G401.6 (cell line): ENCODE results near the gene GRIP2.

Source experiments
- FAIRE-seq: peaks from 2 replicates; lab custom pipeline; 2012; peaks lifted over from hg19 to GRCh38; lab: Jason Lieb, UNC

The GRIP2 gene

DNA sequence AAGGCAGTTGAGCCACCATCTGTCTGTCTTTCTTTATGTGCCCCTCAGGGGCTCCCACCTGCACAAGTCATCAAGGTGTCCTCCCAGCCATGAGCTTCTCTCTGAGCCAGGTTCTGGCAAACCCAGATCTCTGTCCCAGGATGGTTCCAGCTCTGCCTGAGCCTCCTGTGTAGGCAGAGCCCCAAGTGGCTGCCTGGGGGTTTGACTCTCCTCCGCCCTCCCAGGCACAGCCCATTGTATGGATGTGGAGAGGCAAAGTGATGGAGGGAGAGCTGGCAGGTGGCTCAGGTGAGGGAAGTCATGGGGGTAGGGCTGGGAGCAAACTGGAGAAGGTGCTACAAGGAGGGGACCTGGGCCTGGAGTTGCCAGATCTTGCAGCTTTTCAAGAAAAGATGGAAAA is 56.9 kb downstream of the GRIP2 start:
- FAIRE-seq = no peak

DNA sequence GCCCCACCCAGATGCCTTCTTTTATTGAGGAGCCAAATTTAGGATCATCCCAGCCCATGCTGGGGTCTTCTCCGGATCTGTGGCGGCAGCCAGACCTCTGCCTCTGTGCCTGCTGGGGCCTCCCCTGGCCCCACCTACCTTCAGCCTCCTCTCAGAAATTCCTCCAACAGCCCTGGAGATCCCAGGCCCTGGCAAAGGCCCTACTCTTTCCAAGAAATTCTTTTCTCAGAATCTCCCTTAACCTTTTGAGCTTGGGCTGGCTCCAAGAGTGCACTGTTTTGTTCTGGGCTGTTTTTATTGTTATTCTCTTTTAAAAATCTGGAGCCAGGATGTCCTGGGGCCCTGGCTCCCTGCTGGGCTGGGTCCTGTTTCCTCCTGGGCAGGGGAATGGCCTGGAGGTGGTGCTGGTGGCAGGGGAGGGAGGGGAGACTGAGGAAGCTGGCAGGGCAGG is 57.8 kb downstream of the GRIP2 start:
- FAIRE-seq = no peak

DNA sequence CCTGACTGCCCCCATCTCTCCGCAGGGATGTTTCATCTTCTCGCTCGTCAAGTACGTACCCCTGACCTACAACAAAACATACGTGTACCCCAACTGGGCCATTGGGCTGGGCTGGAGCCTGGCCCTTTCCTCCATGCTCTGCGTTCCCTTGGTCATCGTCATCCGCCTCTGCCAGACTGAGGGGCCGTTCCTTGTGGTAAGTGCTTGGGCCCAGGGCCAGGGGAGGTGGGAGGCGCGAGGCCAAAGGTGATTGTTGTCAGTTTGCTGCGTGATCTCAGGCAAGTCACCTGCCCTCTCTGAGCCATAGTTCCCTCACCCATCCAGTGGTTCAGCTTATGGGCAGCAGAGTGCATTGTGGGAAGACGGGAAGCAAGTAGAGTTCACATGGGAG is 58.5 kb downstream of the GRIP2 start:
- no peak for FAIRE-seq

DNA sequence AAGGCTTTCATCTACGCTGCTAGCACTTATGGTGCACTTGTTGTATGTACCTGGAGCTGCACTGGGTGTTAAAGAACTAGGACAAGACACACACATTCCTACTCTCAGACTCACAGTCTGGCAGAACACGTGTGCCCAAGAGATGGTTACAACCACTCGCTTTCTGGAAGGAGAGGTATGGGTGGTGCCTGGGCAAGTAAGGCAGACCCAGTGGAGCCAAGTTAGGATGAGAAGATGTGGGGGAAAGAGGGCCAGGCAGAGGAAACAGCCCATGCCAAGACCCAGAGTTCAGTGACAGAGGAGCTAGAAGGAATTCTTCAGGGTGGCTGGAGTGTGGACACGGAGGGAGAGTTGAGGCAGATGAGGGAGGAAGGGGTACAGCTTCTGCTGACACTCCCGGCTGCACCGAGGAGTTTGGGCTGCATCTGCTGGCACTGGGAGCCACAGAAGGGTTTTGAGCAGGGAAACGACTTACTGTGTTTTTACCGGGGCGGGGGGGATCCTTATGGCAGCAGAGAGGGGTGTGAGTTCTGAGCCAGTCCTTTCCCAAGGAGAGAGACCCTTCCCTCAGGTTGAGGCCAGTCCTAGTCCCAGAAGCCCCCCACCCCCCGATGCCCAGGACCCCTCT is 59.0 kb downstream of the GRIP2 start:
- FAIRE-seq = no peak

DNA sequence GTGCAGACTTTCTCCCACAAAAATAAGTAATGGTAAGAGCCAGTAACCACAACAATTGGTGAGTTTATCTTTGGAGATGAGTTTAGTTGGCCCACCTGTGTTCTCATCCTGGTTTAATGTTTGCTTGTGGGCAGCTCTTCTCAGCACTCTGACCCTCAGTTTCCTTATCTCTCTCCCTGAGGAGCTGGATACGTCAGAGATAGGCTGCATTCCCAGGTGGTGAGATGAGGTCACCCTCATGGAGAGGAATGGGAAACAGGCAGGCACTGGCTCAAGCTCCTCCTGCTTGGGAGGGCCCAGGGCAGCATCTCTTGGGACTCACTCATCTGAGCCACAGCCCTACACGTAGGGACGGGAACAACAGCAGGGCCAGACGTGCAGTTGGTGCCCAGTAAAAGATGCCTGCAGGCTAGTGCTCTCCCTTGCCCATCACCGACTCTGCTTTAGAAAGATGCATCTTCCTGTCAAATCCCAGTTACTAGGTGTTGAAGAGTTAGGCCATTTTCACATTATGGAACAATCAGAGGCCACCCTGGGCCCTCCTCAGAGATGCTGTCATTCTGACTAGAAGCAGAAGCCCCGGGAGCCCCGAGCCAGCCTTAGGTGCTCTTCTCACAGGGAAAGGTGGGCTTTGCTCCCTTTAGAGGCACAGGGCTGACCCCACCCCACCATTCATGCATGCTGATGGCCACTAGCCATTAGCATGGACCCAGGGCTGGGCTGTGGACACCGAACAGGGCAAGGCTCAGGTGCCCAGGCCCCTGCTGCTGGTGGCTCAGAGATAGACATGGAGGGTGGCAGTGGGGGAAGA is 59.7 kb downstream of the GRIP2 start:
- FAIRE-seq = no peak

DNA sequence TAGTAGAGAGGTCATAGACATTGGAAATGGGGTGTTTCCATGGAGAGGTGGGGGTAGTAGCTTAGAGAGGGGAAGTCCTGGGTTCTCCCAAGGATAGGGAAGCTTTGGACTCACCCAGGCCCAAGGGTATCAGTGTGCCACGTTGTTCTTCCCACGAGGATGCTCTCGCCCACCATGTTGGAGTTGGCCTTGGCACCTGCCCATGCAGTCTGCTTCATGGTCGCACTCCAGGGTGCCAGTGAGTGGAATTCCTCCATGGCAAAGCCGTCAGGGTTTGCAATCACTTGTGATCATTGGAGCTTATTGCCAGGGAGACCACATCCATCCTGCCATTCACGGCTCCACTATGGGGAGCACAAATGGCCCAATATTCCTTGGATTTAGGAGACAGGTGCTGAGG is 60.6 kb downstream of the GRIP2 start:
- no peak for FAIRE-seq

DNA sequence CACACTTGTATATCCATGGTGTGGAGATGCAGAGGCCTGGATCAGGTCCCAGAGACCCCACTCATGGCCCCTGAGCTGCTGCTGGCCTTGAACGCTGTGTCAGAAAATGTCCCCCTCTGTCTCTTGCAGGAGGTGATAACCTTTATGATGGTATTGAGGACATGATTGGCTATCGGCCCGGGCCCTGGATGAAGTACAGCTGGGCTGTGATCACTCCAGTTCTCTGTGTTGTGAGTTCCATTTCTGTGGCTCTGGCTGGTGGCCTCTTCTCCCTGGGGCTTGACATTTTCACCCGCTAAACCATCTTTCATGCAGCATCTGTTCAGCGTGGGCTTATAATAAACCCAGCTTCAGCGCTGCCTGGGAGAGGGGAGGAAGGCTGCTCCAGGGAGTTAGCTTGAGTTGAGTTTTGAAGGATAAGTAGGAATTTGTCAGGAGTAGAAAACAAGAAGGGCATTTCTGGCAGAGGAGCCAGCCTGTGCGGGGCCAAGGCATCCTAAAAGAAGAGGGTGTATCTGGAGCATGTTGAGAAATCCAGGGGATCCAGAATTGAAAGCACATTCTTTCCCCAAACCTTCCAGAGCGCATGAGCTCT is 61.1 kb downstream of the GRIP2 start:
- no peak for FAIRE-seq

DNA sequence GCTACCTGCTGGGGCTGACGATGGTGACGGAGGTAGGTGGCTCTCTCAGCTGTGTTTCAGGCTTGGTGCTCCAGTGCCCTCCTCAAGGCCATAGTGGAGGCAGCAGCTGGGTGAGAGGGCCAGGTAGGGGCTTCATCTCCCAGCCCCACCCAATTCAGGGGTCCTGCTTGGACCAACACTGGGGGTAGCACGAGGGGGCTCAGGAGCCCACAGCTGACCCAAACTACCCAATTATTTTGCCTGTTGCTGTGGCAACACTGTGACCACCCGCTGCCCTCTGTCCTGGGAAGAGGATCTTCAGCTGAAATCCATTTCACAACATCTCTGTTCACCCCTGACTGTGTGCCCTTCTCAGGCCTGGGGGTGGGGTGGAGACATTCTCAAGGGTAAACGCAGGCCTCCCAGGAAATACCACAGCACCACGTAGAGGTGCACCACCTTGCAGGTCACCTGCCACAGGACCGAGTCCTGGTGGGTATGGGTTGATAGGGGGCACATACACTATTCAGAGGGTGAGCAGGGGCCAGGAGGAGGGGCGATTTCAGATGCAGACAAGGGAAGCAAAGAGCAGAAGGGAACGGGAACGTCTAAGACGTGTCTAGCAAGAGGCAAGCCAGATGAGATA is 62.7 kb downstream of the GRIP2 start:
- no peak for FAIRE-seq

DNA sequence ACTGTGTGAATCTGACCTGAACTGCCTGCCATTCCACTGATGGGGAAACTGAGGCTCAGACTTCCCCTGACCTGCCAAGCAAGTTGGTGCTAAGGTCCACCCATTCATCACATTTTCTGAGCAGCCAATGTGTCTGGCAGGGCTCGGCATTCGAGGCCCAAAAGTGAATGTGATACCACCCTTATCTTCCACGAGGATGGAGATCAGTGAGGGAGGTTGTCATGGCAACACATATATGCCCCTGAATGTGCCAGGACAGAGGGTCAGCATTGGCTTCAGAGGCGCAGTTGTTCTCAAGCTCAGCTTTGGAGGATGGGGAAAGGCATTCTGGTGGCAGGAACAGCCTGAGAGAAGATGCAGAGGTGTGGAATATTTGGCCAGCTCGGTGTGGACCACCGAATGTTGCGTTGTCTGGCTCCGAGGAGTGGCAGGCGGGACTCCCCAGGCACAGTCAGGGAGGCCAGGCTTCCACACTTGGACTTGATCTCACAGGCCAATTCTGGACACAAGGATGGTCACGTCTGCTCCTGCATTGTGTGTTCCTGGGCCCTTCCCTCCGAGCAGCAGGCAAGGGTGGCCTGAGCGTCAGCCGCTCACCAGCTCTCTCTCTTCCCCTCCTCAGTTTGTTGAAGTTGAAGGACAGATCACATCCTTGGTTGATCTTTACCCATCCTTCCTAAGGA is 63.4 kb downstream of the GRIP2 start:
- FAIRE-seq = no peak

DNA sequence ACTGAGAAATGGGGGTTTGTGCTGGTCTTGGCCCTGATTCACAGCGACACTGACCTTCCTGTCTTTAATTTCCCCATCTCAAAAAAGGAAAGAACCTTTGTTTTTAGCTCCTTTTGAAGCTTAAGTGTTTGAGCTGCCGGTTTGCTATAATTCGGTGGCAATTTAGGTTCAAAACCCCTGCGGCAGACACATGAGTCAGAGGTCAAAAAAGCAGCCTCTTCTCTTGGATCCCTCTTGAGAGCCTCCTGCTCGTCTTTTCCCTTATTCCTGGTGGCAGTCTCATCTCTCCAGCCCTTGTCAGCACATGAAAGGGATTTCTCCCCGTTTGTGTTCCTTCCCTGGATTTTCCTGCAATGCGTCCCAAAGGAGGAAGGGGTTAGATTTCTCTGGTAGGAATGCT is 64.5 kb downstream of the GRIP2 start:
- no peak for FAIRE-seq

DNA sequence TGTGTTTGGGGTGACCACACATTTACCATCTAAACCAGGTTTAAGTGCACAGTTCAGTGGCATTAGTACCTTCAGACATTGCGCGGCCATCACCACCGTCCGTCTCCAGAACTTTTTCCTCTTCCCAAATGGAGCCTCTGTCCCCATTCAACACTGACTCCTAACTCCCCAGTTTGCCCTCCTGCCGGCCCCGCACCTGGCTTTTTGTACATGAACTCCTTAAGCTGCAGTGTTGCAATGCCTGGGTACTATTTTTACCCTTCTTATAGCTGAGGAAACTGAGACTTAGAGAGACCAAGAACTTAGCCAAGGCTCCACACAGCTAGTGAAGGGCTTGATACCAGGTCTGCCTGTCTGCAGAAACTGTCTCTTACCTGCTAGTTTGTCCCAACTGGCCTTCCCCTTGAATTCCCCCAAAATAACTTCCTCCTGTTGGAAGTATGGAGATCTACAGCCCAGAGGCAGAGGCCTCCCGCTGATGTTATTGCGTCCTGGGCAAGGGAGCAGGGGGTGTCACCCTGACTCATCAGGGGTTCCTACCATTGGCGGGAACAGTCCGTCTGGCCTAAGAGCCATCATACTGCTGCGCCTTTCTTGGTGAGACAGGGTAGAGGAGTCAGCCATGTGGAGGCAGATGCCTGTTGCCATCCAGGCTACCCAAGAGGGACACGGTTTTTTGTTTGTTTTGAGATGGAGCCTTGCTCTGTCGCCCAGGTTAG is 65.6 kb downstream of the GRIP2 start:
- no peak for FAIRE-seq

DNA sequence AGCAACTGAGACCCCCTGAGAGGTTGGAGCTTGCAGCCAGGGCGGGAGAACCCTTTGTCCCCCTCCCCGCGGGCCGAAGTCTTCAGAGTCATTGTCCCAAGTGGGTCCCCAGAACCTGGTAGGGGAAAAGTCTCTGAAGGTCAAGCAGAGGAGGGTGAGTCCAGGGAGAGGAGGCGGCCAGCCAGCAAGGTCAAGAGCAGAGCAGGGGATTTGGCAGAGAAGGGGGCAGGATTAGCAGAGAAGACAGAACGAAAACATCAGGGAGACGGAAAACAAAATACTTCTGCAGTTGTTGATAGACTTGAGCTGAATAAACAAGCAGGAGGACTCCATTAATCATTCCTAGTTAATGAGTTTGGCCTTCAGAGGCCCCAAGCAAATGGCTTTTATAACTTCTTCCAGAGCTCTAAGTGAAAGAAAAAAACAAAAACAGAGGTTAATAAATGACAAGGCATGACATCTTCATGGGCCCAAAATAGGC is 66.7 kb downstream of the GRIP2 start:
- no peak for FAIRE-seq

DNA sequence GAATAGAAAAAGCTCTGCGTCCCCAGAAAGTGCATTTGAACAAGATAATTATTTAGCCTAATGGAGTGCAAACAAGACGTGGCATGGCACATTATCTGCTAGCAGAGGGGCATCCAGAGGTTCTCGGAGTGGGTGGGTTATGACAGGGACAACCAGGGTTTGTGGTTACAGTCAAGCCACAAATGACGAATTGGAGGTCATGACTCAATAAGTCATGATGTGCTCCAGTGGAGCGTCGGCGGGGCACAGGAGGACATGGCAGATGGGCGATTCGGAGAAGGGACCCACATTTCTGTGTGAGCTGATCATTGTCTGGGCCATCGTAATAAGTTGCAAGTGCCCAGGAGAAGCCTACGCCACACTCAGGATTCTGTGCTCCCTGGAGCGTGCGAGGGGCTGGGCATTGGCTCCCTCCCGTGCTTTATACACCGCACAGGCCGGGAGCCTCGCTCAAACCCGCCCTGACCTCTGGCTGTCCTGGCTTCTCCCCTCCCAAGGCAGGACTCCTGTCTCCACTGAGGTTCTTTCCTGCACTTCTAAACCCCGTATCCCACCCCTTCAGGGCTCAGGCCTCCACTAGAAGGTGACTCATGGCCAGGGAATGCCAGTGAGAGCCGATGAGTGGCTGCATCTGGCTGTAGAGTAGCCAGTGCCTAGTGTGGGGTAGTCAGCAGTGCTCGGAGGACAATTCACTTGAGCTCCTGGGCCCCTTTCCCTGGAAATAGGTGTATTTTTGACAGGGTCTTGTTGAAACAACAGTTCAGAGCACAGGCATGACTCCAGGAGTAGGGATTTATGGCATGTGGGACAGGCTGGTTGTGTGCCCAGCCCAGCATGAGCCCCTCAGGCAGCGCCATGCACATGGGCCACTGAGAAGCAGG is 67.4 kb downstream of the GRIP2 start:
- FAIRE-seq = no peak

DNA sequence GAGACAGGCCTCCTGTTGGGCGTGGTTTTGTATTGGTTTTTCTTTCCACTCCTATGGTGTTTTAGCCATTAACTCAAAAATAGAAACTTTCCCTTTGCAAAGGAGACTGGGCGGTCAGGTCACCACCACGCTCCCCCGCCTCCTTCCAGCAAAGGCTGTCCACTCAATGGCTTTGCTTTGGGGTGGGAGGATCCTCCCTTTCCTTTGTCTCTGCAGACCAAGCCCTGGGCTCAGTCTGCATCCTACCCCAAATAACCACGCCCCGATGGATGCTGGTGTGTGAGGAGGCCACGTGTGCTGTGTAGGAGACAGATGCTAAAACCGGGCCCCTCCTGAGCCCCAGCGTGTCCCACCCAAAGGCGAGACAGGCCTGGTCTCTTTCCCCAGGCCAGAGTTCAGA is 68.5 kb downstream of the GRIP2 start:
- no peak for FAIRE-seq

DNA sequence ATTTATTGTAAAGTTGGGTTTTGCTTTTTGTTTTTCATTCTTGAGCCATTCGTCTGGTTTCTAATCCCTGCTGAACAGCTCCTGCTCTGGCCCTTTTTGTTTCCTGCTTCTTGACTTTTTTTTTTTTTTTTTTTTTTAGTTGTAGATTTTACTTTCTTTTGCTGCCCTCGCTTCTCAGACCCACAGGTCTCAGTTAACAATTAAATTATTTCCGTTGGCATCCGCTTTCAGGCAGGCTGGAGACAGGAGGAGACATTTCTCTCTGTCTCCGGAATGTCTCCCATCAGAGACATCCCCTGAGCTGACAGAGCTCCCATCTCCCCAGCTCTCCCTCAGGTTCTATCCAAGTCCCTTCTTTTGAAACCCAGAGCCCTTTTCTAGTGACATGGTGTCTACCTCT is 69.1 kb downstream of the GRIP2 start:
- no peak for FAIRE-seq

DNA sequence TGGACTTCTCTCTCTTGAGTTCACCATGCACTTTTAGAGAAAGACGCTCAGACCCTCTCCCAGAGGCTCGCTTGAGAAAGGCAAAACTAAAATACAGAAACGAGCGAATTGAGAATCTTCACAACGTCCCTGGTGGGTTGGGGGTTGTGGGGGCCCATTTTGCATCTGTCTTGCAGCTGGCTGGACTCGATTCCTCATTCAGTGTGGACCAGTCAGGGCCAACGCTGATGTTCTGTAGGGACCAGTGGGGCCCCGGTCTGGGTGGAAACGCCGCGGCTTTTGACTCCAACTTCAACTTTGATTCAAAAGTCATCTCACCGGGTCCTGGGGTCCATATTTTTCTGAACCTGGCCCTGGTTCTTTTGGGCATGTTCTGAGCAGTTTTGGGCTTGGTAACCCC is 69.7 kb downstream of the GRIP2 start:
- FAIRE-seq = no peak

DNA sequence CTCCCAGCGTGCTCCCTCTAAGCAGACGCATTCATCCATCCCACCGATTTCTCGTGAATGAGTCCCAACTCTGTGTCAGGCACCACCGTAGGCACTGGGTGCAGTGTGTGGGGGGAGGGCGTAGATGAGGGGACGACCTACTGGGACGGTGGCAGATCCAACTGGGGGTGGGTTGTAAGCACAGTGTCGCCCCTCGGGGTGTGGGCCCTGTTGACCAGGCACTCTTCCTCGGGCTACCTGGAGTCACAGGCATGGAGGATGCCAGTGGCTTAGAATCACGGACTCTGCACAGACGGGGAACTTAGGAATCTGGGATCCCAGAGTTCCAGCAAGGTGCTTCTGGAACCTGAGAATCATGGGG is 71.5 kb downstream of the GRIP2 start:
- no peak for FAIRE-seq

DNA sequence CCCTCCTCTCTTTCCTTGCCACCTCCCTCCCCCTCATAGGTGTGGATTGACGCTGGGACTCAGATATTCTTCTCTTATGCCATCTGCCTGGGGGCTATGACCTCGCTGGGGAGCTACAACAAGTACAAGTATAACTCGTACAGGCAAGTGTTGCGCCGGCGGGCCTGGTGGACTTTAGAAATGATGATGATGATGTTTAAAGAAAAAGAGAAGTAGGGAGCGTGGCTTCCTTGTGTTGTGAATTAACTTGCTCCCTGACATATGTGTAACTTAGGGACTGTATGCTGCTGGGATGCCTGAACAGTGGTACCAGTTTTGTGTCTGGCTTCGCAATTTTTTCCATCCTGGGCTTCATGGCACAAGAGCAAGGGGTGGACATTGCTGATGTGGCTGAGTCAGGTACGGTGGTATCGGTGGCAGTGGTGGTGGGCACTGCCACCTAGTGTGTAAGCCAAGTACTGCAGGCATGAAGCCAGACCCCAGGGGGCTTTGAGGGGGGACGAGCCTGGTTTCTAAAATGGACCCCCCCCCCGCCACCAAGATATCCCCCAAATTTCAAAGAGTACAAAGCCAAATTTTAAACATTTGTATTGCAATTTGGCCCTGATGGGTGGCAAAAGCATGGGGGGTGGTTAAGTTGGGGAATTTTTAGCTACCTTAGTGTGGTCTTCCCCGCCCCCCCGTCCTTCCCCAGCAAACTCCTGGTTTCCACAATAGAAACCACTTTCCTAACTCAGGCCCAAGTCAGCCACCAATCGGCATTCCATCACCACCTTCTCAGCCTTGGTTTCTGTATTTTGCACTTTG is 72.1 kb downstream of the GRIP2 start:
- FAIRE-seq = no peak

DNA sequence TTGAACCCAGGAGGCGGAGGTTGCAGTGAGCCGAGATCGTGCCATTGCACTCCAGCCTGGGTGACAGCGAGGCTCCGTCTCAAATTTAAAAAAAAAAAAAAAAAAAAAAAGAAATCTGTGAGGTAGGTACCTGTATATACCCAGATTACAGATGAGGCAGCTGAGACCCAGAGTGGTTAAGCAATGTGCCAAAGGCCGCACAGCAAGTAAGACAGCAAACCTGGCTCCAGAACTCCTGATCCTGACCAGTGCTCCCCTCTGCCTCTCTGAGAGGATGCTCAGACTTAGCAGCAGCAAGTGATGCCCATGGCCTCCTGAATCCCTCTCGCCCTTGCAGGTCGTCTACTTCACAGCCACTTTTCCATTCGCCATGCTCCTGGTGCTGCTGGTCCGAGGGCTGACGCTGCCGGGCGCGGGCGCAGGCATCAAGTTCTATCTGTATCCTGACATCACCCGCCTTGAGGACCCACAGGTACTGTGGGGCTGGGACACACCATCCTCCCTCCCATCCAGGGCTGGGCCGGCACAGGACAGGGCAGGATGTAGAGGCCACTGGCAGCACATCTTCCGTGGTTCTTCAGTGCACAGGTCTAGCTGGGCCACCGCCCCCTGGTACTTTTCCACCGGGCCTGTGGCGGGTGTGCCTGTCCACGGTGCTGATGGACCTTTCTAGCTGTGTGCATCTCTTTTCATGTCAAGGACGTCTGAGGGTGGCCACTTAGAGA is 73.8 kb downstream of the GRIP2 start:
- FAIRE-seq = no peak
